Fibroblast of the aortic adventitia (primary cell): ENCODE measurements around the gene NELFE. TPM values are rescaled to one million over a fixed set of nuclear protein-coding genes. Genes with fewer than 3 reads are reported as not detected.

Source experiments
- DNase-seq: peaks from one replicate; pipeline ENCODE4 v3.0.0-alpha.2; 2010; ENCODE audit warnings: low read depth
- H3K4me3 ChIP-seq: 2 replicates; pipeline ENCODE4 v1.5.1; 2011; ENCODE audit warnings: low read depth, mild to moderate bottlenecking, control low read depth, low read length, moderate library complexity
- small RNA-seq: library from RNA; depleted of rRNA; stranded (forward); fragments of <200 nt; gene quantifications from one replicate; pipeline ENCODE3, GENCODE V24; 2012
- total RNA-seq: library from RNA; depleted of rRNA; stranded (reverse); fragments of >200 nt; gene quantifications from 2 replicates; pipeline ENCODE4 v1.2.3, GENCODE V29; 2012; ENCODE audit warnings: low replicate concordance
- TF ChIP-seq, protein P1 (sequence below): IDR thresholded peaks from 2 replicates; pipeline ENCODE4 v1.5.1; 2011; ENCODE audit warnings: mild to moderate bottlenecking, low read length, control low read depth, inconsistent platforms; ENCODE audit not compliant: insufficient read depth

Gene NELFE
- total RNA-seq, 1 donor, result 109 TPM

DNA sequence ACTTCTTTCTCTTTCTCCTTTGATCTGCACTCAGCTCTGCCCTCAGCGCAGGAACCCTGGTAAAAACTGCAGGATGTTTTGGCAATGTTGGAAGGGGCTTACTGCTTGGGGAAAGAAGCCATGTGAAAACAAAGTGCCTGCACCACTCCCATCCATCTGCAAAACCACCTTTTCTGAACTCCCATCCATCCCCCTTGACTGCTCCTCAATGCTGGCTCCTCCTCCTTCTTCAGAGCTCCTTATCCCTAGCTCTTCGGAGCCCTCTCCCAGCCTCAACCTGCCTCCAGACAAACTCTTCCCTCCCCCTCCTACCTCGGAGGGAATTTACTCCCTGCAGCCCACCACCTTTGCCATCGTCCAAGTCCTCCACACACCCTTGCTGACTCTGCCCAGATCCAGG is 52.6 kb downstream of the NELFE start:
- DNase-seq, result no peak
- TF ChIP-seq, protein P1, sequence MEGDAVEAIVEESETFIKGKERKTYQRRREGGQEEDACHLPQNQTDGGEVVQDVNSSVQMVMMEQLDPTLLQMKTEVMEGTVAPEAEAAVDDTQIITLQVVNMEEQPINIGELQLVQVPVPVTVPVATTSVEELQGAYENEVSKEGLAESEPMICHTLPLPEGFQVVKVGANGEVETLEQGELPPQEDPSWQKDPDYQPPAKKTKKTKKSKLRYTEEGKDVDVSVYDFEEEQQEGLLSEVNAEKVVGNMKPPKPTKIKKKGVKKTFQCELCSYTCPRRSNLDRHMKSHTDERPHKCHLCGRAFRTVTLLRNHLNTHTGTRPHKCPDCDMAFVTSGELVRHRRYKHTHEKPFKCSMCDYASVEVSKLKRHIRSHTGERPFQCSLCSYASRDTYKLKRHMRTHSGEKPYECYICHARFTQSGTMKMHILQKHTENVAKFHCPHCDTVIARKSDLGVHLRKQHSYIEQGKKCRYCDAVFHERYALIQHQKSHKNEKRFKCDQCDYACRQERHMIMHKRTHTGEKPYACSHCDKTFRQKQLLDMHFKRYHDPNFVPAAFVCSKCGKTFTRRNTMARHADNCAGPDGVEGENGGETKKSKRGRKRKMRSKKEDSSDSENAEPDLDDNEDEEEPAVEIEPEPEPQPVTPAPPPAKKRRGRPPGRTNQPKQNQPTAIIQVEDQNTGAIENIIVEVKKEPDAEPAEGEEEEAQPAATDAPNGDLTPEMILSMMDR, result no peak
- H3K4me3 ChIP-seq, result no peak overlapping the region

DNA sequence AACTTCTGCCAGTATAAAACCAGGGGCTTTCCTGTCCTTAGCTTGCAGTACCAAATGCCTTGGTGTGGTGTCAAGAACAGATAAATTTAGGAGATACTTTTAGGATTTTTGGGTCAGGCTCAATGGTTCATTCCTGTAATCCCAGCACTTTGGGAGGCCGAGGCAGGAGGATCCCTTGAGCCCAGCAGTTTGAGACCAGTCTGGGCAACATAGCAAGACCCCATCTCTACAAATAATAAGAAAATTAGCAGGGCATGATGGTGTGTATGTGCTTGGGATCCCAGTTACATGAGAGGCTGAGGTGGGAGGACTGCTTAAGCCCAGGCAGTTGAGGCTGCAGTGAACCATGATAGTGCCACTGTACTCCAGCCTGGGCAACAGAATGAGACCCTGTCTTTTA is 53.7 kb downstream of the NELFE start:
- TF ChIP-seq, protein P1, result no peak
- DNase-seq, result no peak
- H3K4me3 ChIP-seq, result no peak overlapping the region

DNA sequence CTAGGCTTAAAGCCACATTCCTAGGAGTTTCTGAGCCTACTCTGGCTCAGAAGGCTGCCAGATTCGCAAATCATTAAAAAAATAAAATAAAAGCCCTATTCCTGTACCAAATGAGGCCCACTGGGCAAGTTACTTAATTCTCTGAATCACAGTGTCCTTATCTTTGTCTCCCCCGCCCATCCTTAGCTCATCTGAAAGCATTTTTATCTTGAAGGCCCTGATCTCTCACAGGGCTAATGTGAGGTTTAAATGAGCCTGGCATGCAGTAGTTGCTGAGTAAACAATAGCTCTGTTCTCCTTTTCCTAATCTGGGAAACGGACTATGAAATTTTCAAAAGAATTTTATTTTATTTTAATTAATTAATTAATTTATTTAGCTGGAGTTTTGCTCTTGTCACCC is 54.8 kb downstream of the NELFE start:
- DNase-seq, result peak; percentile 78
- no peak overlapping the region for H3K4me3 ChIP-seq
- TF ChIP-seq, protein P1, result no peak

Small RNA genes lying within 50 kb of the gene (small RNA-seq; reads per million reads assigned to genes)
- gene AL645922.1, result not detected

Other genes starting within 250 kb of the NELFE start
- gene LY6G6D, start 243.6 kb downstream of the NELFE start, total RNA-seq, result not detected in 2 replicates
- gene LY6G6C, start 237.2 kb downstream of the NELFE start, total RNA-seq, result not detected in 2 replicates
- not detected in 2 replicates for gene MPIG6B, start 235.6 kb downstream of the NELFE start, total RNA-seq
- 70.5 and 223 TPM in 2 replicates for gene DDAH2, start 229.7 kb downstream of the NELFE start, total RNA-seq
- 174 and 576 TPM in 2 replicates for gene CLIC1, start 222.4 kb downstream of the NELFE start, total RNA-seq
- 3.1 and 23.0 TPM in 2 replicates for gene MSH5, start 219.0 kb downstream of the NELFE start, total RNA-seq
- gene SAPCD1, start 196.3 kb downstream of the NELFE start, total RNA-seq, result 0.90 and 6.2 TPM in 2 replicates
- gene VWA7, start 181.6 kb downstream of the NELFE start, total RNA-seq, result 0.36 and 0.90 TPM in 2 replicates
- 19.6 and 68.8 TPM in 2 replicates for gene VARS1, start 163.2 kb downstream of the NELFE start, total RNA-seq
- 49.5 and 88.3 TPM in 2 replicates for gene LSM2, start 152.0 kb downstream of the NELFE start, total RNA-seq
- 1.4 and 2.4 TPM in 2 replicates for gene HSPA1L, start 143.7 kb downstream of the NELFE start, total RNA-seq
- gene HSPA1A, start 143.4 kb downstream of the NELFE start, total RNA-seq, result 52.8 and 76.9 TPM in 2 replicates
- 62.0 and 112 TPM in 2 replicates for gene HSPA1B, start 131.2 kb downstream of the NELFE start, total RNA-seq
- gene NEU1, start 96.2 kb downstream of the NELFE start, total RNA-seq, result 35.8 and 48.2 TPM in 2 replicates
- gene SLC44A4, start 80.0 kb downstream of the NELFE start, total RNA-seq, result 0.27 TPM in 1 of 2 replicates, not detected in the other
- 37.9 and 62.0 TPM in 2 replicates for gene EHMT2, start 61.3 kb downstream of the NELFE start, total RNA-seq
- gene ZBTB12, start 56.9 kb downstream of the NELFE start, total RNA-seq, result 3.3 and 3.8 TPM in 2 replicates
- gene C2, start 31.3 kb downstream of the NELFE start, total RNA-seq, result 4.4 and 48.2 TPM in 2 replicates
- 32.9 and 39.1 TPM in 2 replicates for gene CFB, start 12.9 kb downstream of the NELFE start, total RNA-seq
- 30.7 and 42.8 TPM in 2 replicates for gene SKIC2, start 204 bp upstream of the NELFE start, total RNA-seq
- gene DXO, start 13.2 kb upstream of the NELFE start, total RNA-seq, result 15.9 and 28.8 TPM in 2 replicates
- gene C4A, start 23.1 kb upstream of the NELFE start, total RNA-seq, result 5.2 and 33.5 TPM in 2 replicates
- 4.1 and 19.4 TPM in 2 replicates for gene C4B, start 55.8 kb upstream of the NELFE start, total RNA-seq
- gene CYP21A2, start 79.4 kb upstream of the NELFE start, total RNA-seq, result 0.09 and 1.3 TPM in 2 replicates
- 54.0 and 315 TPM in 2 replicates for gene TNXB, start 150.4 kb upstream of the NELFE start, total RNA-seq
- 23.8 and 40.6 TPM in 2 replicates for gene ATF6B, start 169.3 kb upstream of the NELFE start, total RNA-seq
- gene FKBPL, start 171.3 kb upstream of the NELFE start, total RNA-seq, result 5.6 and 7.9 TPM in 2 replicates
- 0.41 and 0.54 TPM in 2 replicates for gene PRRT1, start 193.0 kb upstream of the NELFE start, total RNA-seq
- gene PPT2, start 195.2 kb upstream of the NELFE start, total RNA-seq, result 7.1 and 30.2 TPM in 2 replicates
- gene EGFL8, start 205.6 kb upstream of the NELFE start, total RNA-seq, result 0.16 and 0.72 TPM in 2 replicates
- gene AGPAT1, start 217.1 kb upstream of the NELFE start, total RNA-seq, result 19.1 and 41.1 TPM in 2 replicates
- gene RNF5, start 219.4 kb upstream of the NELFE start, total RNA-seq, result 13.2 and 43.5 TPM in 2 replicates
- gene AGER, start 225.3 kb upstream of the NELFE start, total RNA-seq, result 0.16 and 0.18 TPM in 2 replicates
- gene PBX2, start 231.2 kb upstream of the NELFE start, total RNA-seq, result 6.5 and 19.6 TPM in 2 replicates
- 0.90 TPM in 1 of 2 replicates, not detected in the other for gene GPSM3, start 233.7 kb upstream of the NELFE start, total RNA-seq